ENCODE results near the gene DALRD3.

The DALRD3 gene

DNA sequence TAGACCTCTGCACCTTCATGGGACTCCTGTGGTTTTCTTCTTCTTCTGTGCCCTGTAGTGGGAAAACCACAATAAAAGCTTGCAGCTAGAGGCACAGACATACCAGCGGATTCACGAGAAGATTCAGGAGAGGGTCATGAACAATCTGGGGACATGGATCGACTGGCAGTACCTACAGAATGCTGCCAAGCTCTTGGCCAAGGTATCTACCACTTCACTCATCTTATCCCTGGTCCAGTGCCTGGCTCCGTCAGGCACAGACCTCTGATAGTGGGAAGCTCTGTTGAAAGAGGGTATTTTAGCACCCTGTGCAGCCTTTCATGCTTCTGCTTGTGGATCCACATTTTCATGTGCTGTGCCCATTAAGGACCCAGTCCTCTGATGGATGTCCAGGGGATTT, 38.1 kb downstream of the DALRD3 start:
- H3K27me3 ChIP-seq: no peaks in the 10 kb centered on the region
- TF ChIP-seq, protein P1, sequence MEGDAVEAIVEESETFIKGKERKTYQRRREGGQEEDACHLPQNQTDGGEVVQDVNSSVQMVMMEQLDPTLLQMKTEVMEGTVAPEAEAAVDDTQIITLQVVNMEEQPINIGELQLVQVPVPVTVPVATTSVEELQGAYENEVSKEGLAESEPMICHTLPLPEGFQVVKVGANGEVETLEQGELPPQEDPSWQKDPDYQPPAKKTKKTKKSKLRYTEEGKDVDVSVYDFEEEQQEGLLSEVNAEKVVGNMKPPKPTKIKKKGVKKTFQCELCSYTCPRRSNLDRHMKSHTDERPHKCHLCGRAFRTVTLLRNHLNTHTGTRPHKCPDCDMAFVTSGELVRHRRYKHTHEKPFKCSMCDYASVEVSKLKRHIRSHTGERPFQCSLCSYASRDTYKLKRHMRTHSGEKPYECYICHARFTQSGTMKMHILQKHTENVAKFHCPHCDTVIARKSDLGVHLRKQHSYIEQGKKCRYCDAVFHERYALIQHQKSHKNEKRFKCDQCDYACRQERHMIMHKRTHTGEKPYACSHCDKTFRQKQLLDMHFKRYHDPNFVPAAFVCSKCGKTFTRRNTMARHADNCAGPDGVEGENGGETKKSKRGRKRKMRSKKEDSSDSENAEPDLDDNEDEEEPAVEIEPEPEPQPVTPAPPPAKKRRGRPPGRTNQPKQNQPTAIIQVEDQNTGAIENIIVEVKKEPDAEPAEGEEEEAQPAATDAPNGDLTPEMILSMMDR (IDR thresholded peaks at IDR 0.05): no peak
- H3K27ac ChIP-seq: no peak overlapping the region
- H3K4me3 ChIP-seq (ENCODE audit: low read depth in 1 of 2, low read length in 1 of 2): no peak overlapping the region
- no peaks in the 10 kb centered on the region for H3K4me1 ChIP-seq (ENCODE audit: control insufficient read depth in 1 of 2, insufficient read depth in 1 of 2, low read depth in 1 of 2, low read length in 1 of 2)
- H3K9me3 ChIP-seq: no peaks in the 10 kb centered on the region
- peaks cover 93% of the 10 kb centered on the region for H3K36me3 ChIP-seq

DNA sequence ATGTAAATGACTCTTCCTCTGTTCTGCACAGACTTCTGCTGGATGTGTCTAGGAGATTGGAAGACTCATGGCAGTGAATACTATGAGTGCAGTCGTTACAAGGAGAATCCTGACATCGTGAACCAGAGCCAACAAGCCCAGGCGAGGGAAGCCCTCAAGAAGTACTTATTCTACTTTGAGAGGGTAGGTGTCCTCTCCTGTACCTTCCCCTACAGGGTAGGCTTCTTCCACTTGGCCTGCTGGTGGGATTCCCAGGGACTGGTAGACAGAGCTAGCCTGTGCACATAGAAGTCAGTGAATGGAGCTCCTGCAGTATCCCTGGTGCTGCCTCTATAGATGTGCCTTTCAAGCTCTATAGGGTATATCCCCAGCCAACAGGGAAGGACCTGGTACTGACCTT, 38.9 kb downstream of the DALRD3 start:
- Histone ChIP-seq H3K27me3 (no peaks in the 10 kb centered on the region), H3K4me3 (ENCODE audit: low read depth in 1 of 2, low read length in 1 of 2) (no peak overlapping the region), H3K27ac (no peak overlapping the region), H3K9me3 (no peaks in the 10 kb centered on the region), H3K36me3 (peaks cover 95% of the 10 kb centered on the region), H3K4me1 (ENCODE audit: control insufficient read depth in 1 of 2, insufficient read depth in 1 of 2, low read depth in 1 of 2, low read length in 1 of 2) (no peaks in the 10 kb centered on the region)
- TF ChIP-seq, protein P1 (IDR thresholded peaks at IDR 0.05): no peak

DNA sequence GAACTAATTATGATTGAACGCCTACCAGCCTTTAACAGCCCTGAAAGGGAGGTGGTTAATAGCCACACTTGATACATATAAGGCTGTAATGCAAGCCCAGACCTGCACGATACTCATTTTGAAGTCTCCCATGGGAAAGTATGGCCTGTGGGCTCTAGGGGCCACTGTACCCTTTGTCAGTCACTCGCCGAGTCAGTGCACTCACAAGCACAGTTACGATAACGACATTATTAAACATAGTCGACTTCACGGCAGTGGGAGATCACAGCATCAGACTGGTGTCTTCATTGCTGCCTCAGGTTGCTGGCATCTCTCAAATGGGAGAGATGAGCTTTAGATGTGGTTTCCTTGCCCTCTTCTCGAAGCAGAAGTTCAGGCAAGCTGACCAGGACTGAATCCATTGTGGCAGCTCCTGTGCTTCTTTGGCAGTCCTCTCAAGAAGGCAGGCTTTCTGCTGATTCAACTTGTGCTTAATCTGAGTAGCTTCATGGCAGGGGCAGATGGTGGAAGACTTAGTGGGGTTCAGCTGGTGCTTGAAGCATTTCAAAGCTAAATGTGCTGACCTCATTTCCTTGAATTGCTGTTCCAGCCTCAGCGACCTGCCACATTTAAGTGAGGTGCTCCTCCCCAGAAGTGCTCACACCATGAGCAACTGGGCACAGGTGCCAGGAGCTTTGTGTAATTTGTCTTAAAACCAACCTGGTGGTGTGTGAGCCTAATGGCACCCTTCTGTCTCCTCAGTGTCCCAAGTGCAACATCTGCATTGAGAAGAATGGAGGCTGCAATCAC, 44.1 kb downstream of the DALRD3 start:
- H3K36me3 ChIP-seq: peaks cover 94% of the 10 kb centered on the region

DNA sequence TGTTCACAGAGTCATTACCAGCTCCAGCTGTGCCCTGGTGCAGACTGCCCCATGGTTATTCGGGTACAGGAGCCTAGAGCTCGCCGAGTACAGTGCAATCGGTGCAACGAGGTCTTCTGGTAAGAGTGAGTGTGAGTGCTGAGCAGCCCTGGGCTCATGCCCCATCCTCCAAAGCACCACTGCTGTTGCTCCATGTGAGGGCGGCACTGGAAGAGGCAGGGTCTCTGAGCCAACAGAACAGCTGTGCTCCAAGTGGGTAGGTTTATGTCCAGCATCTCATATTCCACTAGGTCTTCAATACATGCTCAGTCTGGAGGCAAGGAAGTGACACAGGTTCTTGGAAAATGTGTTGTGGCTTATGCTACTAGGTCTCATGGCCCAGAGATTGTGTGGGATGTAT, 47.8 kb downstream of the DALRD3 start:
- TF ChIP-seq, protein P1 (IDR thresholded peaks at IDR 0.05): no peak
- H3K27me3 ChIP-seq: no peaks in the 10 kb centered on the region
- peaks cover 95% of the 10 kb centered on the region for H3K36me3 ChIP-seq
- no peaks in the 10 kb centered on the region for H3K4me1 ChIP-seq (ENCODE audit: control insufficient read depth in 1 of 2, insufficient read depth in 1 of 2, low read depth in 1 of 2, low read length in 1 of 2)
- H3K27ac ChIP-seq: no peak overlapping the region
- no peaks in the 10 kb centered on the region for H3K9me3 ChIP-seq
- H3K4me3 ChIP-seq (ENCODE audit: low read depth in 1 of 2, low read length in 1 of 2): no peak overlapping the region

More for the DNA sequence above, 44.1 kb downstream of the DALRD3 start:
- no peak overlapping the region for H3K4me3 ChIP-seq (ENCODE audit: low read depth in 1 of 2, low read length in 1 of 2)
- no peaks in the 10 kb centered on the region for H3K4me1 ChIP-seq (ENCODE audit: control insufficient read depth in 1 of 2, insufficient read depth in 1 of 2, low read depth in 1 of 2, low read length in 1 of 2)
- TF ChIP-seq, protein P1 (IDR thresholded peaks at IDR 0.05): no peak
- no peaks in the 10 kb centered on the region for H3K27me3 ChIP-seq
- no peak overlapping the region for H3K27ac ChIP-seq
- H3K9me3 ChIP-seq: no peaks in the 10 kb centered on the region

DNA sequence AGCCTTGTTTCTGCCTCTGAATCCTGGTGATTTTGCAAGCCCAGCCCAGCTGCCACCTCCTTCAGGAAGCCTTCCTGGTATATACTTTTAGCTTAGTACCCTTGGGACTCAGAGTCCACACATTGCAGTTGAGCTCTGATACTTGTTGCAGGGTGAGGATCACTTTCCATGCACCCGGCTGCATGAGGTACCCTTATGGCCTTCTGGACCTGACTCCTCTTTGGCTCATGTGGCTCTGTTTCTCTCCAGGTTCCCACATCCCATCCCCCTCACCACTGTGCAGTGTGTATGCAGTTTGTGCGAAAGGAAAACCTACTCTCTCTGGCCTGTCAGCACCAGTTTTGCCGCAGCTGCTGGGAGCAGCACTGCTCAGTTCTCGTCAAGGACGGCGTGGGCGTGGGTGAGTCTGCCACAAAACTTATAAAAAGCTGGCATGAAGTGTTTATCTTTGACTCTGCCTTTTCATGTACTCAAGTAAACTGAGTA, 51.5 kb downstream of the DALRD3 start:
- H3K27me3 ChIP-seq: no peaks in the 10 kb centered on the region
- H3K4me3 ChIP-seq (ENCODE audit: low read depth in 1 of 2, low read length in 1 of 2): no peak overlapping the region
- TF ChIP-seq, protein P1 (IDR thresholded peaks at IDR 0.05): no peak
- H3K36me3 ChIP-seq: peaks cover 83% of the 10 kb centered on the region
- no peaks in the 10 kb centered on the region for H3K4me1 ChIP-seq (ENCODE audit: control insufficient read depth in 1 of 2, insufficient read depth in 1 of 2, low read depth in 1 of 2, low read length in 1 of 2)
- H3K9me3 ChIP-seq: no peaks in the 10 kb centered on the region
- no peak overlapping the region for H3K27ac ChIP-seq
